GM19240 (cell line): ENCODE measurements around the gene ODAD2.
"Not testable (repeated sequence)": the region's sequence is repeated elsewhere in the genome, so short reads cannot be mapped to it uniquely, and the experiment has no call there.

Experiments
- DNase-seq: peaks from one replicate; pipeline ENCODE4 v3.0.0; 2011; ENCODE audit warnings: low spot score; ENCODE audit not compliant: insufficient read length

ODAD2 gene, protein sequence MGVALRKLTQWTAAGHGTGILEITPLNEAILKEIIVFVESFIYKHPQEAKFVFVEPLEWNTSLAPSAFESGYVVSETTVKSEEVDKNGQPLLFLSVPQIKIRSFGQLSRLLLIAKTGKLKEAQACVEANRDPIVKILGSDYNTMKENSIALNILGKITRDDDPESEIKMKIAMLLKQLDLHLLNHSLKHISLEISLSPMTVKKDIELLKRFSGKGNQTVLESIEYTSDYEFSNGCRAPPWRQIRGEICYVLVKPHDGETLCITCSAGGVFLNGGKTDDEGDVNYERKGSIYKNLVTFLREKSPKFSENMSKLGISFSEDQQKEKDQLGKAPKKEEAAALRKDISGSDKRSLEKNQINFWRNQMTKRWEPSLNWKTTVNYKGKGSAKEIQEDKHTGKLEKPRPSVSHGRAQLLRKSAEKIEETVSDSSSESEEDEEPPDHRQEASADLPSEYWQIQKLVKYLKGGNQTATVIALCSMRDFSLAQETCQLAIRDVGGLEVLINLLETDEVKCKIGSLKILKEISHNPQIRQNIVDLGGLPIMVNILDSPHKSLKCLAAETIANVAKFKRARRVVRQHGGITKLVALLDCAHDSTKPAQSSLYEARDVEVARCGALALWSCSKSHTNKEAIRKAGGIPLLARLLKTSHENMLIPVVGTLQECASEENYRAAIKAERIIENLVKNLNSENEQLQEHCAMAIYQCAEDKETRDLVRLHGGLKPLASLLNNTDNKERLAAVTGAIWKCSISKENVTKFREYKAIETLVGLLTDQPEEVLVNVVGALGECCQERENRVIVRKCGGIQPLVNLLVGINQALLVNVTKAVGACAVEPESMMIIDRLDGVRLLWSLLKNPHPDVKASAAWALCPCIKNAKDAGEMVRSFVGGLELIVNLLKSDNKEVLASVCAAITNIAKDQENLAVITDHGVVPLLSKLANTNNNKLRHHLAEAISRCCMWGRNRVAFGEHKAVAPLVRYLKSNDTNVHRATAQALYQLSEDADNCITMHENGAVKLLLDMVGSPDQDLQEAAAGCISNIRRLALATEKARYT

DNA sequence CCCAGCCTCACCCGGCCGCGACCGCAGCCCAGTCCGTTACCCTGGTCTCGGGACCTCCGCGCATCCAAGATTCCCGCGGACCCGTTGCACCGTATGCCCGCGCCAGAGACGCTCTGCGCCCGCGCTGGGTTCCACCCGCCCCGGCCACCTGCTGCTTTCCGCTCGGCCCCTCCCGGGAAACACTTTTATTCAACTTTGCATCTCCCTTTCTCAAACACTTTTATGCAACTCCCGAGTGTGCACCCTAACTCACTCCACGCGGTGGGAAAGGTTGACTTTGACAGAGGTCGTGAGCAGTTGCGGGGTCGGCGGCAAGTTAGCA lies at the start of gene ODAD2:
TSS of gene ODAD2 (minus strand) at position 126 of the 322 bp plus-strand sequence. CDS start 3,937 bp downstream, outside the sequence.
- DNase-seq = no peak

DNA sequence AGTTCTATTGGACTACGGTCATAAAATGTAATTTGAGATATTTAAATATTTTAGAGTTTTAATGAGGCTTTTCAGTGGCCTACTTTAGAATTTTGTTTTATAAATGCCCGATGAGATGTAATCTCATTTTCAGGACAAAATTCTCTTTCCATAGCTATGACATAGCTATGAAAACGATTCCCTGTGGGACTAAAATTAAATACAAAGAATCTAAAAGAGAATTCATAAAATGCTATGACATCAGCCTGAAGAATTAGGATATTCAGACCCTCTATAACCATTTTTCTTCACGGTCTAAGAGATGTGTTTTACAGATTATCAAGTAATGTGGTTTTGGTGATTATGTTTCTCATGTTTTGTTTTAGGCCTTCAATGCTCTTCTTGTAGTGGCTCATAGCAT lies 48.2 kb upstream of the ODAD2 start:
- DNase-seq = no peak

DNA sequence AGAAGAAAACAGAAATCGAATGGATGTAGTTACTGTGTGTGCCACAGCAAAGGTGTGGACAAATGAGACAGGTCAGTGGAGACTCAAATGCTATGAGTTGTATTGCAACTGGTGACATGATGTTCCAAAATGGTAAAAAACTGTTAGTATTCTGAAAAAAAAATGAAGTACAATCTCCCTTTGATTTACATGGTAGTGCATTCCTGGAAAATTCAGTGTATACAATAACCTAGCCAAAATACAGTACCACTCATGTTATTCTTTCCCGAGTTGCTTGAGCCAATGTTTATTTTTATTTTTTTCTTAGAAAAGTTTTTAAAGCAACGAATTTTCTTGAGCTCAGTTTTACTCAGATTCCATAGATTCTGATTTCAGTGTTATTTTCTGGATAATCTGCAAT lies 47.7 kb upstream of the ODAD2 start:
- DNase-seq = no peak

DNA sequence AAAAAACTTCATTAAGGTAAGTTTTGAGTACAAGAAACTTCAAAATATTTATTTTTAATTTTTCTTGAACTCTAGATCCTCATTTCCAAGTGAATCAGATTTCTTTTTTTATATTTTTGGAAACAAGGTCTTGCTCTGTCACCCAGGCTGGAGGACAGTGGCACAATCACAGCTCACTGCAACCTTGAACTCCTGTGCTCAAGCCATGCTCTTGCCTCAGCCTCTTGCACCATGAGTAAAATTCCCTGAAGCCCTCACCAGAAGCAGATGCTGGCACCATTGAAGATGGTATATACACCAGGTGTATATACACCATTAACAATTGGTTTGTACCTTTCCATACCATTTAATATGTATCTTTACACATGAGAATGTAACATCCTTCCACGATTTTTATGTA lies 45.1 kb upstream of the ODAD2 start:
- no peak for DNase-seq

DNA sequence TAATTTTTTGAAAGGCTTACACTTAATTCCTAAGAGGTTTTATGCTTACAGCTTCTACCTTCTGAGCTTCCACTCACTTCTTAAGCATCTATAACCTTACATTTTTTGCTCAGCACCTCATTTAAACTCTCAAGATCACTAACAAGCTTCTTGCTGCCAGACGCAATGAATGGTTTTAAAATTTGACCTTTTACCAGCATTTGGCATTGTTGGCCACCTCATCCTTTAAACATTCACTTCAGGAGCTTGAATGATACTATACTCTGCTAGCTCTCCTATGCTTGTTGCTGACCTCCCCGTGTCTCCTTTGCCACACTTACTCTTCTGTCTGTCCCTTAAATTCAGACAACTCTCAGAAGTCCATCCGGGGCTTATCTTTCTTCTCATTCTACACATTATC lies 37.7 kb upstream of the ODAD2 start:
- no peak for DNase-seq

DNA sequence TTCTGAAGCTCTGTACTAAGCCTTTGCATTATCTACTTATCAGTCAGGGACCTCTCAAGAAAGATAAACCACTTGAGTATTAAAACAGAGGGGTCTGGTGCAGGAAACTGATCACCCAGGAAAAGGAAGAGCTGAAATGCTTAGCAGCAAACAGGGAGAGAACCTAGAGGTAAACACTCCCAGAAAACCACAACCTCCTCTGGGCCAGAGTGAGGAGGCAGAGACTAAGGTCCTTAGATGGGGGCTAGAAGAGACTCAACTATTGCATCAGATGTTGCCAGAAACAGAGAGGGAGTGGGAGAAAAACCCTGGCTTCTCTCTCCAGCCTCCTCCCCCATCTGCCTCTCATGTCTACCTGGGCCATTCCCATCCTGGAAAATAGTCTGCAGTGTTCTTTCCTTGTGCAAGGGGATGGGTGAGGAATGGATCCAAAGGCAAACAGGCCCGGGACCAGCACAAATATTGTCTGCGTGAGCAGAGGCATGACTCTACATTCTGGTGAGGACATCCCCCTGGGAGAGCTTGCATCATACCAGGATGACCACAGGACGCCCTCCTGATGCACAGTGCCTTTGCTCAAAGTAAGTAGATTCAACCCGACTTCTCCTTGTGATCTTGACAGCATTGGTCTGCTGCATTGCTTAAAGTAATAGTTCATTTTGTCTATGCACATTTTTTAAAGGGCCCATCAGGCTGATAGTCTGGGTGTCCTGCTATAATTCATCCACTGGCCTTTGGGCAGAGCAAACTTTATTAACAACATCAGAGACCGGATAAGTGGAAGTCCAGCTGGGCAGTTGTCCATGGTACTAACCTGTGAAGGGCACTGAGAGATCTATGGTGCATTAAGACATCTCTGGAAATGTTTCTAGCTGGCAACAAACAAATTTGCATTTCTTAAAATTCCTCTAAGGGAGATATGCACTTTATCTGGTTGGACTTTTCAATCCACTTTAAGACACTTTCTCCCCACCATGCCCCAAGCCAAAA lies 22.4 kb upstream of the ODAD2 start:
- no peak for DNase-seq

DNA sequence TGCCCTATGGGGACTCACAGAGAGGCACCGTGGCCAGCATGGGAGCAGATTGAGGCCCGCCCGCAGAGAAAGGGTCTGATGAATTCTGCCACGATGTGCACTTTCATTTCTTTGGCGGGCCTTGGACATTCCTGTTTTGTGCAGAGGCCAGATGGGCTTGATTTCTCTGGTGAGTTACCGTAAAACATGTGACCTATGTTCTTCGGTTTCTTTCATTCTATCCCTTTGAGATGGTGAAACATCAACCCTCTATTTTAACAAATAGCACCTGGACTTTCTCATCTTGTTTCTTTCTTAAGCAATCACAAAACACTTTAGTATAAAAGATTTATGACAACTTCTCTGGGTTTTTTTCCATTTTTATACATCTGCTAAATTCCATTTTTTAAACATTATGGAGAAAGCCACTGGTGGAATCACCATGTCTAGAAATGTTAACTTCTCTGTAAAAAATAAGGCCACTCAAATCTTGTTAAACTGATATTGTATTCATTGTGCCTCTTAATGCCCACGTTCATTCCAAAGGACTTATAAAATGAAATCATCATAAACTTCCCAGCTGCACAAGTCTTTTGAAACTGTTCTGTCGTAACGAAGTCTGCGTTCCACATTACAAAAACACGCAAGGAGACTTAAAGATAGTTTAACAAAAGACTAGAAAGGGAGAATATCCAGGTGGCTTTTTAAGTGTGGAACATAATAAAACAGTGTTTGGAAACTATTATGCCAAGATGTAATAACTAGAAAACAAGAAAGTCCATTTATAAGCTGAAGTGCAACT lies 21.4 kb upstream of the ODAD2 start:
- DNase-seq = no peak

DNA sequence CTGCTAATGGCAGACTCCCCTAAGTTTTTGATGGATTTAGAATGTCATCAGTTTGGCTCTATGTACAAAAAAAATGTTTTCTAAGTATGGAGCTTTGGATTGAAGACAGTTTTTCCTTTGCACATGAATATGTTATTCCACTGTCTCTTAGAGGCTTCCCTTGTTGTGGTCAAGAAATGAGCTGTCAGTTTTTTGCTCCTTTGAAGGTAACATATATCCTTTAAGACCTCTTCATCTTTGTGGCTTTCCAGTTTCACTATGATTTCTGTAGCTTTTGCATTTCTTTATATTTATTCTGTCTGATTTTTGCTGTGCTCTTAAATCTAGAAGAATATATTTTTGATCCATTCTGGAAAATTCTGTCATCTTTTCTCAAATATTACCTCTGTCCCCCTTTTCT lies 15.8 kb upstream of the ODAD2 start:
- no peak for DNase-seq

DNA sequence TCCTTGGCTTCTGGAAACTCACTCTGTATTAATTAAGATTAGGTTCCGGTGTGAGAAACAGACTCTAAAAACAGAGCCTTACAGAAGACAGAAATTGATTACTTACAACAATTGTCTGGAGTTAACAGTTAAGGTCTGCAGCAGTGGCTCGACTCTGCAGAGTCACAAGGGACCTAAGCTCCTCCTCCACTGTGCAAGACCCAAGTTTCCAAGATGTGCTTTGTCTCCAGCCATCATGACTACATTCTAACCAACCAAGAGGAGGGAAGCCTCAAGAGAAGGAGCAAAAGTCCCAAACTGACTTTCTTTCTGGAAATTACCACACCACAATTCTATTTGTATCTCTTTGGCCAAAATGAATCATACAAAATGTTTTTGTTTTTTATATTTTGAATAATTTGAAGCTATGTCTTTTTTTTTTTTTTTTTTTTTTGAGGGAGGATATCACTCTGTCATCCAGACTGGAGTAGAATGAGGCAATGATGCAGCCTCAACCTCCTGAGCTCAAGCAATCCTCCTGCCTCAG lies 14.2 kb upstream of the ODAD2 start:
- DNase-seq = no peak

DNA sequence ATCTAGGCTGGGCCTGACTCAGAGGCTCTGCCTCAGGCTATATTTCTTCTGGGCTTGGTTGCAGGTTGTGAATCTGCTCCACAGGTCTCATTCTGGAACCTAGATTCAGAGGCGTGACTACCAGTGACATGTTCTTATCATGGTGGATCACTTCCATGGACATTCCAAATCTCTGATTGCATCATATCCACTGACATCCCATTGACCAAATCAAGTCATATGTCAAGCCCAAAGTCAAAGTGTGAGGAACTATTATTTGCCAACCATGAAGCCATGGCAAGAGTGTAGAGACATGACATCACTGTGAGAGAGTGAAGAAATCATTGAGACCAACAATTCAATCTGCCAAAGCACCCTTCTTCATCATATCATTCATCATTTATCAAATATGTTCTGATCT lies 11.9 kb upstream of the ODAD2 start:
- DNase-seq = no peak

DNA sequence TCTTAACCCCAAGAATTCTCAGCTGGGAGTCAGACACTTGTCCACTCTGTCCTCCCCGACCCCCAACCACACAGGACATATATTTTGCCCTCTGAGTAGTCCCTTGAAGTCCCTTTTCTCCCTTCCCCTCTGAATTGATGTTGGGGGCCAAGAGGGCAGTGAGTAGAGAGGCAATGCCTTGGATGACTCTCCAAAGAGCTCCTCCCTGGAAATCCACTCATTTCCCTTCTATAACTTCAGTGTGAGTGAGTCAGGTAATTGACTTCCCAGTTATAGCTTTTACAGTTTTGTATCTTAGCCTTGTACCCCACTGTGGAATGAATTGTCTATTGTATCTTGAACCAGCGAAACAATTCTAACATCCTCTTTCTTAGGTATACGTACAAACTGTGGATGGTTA lies 9.2 kb upstream of the ODAD2 start:
- DNase-seq = no peak

DNA sequence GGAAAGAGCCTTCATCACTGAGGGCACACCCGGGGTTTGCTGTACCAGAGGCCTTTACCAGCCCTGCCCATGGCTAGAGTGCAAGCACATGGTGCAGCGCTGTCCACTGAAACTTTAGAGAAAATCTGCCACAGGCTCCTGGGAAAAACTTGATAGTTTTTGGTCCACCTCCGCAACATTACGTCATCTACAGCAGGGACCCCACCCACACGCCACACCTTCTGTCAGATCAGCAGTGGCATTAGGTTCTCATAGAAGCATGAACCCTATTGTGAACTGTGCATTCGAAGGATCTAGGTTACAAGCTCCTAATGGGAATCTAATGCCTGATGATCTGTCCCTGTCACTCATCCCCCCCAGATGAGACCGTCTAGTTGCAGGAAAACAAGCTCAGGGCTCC lies 2.5 kb upstream of the ODAD2 start:
- DNase-seq = no peak

DNA sequence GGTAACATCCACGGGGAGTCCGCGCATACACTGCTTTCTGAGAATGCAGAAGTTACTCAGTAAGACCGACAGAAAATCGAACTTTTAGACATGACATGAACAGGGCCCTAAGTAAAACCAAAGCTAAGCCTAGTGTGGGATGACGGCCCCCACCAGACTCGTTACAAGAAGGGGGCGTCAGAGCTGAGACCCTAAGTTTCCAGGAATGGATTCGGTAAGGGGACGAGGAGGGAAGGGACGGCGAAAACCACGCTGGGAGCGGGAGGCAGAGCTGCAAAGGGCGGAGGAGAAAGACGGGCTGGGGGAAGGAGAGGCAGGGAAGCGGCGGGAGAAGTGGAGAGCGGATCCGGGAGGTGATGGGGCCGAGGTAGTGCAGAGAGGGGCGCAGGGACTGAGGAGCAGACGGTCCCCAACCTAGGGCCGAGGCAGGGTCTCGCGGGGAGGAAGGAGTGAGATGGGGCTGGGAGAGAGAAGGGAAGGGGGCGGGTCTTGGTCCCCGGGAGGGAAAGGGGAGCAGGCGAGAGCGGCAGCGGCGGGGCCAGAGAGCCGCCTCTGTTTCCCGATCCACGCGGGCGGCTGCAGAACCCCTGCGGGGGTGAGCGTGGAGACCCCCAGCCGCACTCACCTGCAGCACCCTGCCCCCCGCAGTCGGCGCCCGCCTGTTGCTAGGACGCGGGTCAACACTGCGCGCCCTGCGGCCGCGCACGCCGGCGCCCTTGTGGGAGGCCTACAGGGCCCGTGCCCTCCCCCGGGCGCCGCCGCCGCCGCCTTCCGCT lies 513 bp downstream of the ODAD2 start:
- DNase-seq = no peak

DNA sequence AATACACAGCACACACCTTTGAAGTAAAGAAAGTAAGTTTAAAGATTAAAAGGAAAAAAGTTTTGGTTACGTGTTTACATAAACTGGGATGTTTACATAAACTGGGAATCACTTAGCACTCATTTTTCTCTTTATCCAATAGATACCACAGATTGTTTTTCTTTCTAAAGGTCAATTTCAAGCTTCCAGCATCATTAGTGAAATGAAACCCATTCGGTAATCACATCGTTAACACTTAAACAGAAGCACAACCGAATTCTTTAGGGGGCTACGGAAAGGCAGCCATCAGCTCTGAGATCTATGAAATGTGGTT lies 1.1 kb downstream of the ODAD2 start:
- no peak for DNase-seq

DNA sequence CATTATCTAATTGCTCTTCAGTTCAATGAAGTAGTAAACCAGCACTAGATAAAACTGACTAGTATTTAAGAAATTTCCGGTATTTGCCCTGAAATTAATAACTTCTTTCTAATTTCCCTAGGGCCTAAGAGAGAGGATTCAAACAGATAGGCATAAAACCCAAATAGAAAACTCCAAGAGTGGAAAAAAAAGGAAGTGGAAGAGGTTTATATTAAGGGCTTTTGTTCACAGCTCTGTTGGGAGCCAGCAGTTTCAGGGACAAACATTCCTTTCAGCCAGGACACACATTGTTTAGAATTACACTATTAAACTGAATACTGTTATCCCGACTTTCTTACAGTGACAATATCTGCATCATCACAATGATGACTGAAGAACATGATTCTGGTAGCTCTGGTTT lies 3.6 kb downstream of the ODAD2 start:
- no peak for DNase-seq

DNA sequence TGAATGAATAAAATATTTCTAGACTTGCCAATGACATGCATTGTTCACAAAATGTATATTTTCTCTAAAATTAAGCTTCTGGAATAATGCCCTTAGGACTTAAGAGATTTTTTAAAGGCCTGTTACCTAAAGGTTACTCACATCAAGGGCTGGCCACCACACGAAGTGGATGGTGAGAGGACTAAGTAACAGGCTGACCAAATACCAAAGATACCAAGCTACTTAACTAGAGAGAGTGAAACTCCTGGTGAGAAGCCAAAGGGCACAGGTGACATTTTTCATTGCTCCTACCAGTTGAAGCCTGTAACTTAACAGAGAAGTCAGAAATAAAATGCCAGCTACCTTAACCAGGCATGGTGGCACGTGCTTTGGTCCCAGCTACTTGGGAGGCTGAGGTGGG lies 9.5 kb downstream of the ODAD2 start:
- DNase-seq = not testable (repeated sequence)

DNA sequence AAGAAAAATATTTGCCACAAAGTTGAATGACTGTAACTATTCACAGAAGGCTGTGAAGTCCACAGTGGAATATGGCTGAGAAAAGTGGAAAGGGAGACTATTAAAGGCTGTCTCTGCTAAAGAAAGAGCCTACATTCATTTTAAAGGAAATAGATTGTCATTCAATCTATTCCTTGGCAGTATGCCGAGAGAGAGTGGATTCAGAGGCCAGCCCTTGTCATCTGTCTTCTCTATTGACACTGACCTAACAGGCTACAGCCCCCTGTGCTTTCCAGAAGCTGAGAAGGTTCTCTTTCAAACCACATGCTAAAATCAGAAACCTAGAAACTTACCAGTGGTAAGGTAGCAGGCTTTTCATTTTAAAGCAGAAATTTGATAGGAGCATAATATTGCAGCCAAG lies 12.1 kb downstream of the ODAD2 start:
- no peak for DNase-seq

DNA sequence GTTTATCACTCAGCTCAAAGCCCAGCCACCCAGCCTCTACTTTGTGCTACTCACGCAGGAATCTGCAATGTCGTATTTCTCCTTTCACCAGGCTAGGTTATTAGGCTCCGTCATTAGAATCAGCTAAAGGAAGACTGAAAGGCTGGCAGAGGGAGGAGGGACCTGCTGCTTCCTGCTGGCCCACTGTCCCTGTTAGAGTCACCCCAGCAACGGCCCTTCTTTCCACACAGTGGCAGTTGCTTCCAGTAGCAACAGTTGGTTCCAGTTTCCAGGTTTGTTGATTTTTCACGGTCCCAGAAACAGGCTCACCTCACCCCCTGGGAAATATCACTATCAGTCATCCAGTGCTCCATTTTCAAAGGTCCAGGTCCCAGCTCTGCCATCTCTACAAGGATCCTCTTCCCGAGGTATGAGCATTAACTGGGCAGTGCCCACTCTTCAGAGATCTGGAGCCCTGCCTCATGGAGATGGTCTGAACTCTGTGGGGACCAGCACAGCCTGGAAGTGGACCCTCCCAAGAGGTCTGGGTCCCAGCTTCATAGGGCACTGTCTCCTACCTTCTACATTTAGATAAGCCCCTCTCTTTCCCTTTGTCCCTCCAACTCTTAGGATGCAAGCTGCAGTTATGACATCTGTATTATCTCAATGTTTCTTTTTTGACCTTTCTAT lies 15.9 kb downstream of the ODAD2 start:
- DNase-seq = no peak

DNA sequence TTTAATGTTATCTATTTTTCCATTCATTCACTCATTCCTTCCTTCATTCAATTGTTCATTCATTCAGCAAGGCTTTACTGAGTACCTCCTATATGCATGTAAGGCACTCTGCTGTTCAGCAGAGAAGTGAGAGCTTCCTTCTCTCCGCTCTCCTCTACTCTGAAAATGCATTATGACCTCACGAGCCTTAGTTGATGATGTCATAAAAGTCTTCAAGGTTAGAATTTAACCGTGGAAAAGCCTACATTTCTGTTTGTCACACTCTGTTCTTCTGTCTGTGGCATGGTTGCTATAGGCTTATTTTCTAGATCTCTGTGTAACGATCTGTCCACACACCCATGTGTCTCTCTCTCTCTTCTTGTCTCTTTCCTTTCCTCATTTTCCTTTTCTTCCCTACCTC lies 17.1 kb downstream of the ODAD2 start:
- DNase-seq = no peak
